Nucleus accumbens (tissue), 56 donors: ENCODE measurements around the gene FPGS.
"Not testable (repeated sequence)": the region's sequence is repeated elsewhere in the genome, so short reads cannot be mapped to it uniquely, and the experiment has no call there.

Experiments used
- DNase-seq, 56 donors: peaks; one replicate each; lab custom pipeline; 2025; lab: John Stamatoyannopoulos, UW

FPGS gene

DNA sequence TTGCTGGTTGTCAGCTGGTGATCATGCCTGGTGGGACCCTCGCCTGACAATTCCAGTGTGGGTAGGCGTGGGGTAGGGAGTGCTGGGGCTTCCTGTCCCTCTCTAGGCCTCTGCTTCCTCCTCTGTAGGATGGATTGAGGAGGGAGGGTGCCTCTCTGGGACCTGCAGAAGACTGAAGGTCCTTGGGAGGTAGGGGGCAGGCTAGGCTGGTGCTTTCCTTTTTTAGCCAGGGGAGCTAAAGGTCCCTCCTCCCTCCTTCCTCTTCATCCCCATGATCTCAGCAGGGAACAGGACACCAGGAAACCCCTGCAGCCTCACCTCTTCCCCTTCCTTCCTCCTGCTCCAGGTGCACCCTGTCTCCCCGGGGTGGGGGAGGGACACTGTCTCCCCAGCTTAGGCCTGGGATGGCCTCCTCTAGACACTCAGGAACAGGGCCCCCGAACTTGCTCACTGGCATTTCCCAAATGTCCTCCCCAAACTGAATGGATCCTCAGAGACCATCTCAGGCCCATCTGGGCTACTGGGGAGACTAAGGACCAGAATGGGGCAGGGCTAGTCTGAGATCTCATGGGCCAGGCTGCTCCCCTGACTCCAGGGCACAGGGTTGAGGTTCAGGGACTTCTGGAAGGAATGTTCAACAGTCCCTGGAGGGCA is 32.6 kb upstream of the FPGS start:
- no peak for DNase-seq

DNA sequence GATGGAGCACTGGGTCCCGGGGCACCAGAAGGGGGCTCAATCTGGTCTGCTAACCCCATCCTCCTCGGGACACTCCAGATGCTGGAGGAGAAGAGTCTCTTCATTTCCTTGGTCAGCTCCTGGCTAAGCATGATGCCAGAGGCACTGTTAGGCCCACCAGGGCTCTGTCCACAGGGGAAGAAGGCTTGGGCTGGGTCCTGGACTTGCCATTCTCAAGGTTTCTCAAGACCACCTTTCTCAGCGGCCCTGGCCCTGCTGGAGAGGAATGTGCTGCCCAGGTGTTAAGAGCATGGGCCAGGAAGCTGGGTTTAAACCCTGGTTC is 32.1 kb upstream of the FPGS start:
- DNase-seq, result no peak

DNA sequence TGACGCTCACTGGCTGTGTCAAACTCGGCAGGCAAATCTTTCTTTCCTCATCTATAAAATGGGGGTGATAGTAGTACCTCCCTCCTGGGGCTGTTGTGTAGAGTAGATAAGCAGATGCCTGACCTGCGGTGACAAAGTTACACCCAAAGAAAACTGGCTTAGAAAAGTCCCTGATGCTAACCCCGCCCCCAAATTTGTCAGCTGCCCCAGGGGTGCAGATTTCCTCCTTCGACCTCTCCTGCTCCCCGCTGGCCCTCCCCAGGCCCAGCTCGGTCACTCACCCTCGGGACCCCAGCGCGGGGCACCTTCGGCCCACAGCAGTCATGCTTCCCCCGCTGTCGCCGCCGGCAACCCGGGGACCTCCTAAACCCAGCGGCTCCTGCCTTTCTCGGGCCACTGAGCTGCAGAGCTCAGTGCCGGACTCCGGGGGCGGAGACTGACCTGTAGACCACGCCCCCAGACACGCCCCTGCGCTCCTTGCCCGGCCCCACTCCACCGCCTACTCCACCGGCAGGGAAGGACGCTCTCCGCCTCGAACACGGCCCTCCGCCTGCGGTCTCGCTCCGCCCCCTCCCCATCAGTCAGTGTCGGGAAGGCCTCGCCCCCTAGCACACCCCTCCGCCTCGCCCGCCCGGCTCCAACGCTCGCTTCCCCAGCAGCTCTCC is 31.6 kb upstream of the FPGS start:
- peak; percentile 41 to 96 (median 84) for DNase-seq

DNA sequence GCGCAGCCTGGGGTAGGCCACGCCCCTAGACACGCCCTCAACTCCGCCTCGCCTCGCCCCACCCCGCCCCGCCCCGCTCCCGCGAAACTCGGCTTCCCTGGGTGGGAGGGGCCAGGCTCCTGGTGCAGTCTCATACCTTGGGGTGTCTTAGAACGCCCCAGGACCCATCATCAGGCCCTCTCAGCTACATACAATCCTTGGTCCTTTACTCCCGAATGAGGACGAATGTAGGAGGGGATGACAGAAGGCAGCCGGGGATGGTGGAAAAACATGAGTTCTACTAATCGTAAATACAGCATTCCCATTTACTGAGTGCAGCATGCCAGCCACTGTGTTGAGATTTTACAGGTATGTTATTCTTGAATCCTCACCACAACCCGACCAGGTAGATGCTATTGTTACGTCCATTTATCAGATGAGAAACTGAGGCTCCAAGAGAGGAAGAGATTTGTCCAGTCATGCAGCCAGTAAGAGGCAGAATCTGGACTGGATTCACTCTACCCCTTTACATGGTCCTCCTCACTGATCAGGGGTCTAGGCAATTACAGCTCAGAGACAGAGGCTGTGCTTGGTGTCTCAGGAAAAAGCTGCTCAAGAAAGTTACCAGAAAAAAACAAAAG is 31.0 kb upstream of the FPGS start:
- no peak for DNase-seq

DNA sequence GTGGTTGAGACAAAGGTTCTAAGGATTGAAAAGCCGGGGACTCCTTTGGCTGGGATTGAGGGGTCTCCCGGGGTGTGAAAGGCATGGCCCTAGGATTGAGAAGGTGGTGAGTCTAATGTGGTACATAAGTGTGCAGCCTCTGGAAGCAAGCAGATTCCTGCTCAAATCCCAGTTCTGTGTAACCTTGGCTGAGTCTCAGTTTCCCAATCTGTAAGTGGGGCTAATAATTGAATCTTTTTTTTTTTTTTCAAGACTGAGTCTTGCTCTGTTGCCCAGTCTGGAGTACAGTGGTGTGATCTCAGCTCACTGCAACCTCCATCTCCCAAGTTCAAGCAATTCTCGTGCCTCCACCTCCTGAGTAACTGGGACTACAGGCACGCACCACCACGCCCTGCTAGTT is 30.1 kb upstream of the FPGS start:
- no peak for DNase-seq

DNA sequence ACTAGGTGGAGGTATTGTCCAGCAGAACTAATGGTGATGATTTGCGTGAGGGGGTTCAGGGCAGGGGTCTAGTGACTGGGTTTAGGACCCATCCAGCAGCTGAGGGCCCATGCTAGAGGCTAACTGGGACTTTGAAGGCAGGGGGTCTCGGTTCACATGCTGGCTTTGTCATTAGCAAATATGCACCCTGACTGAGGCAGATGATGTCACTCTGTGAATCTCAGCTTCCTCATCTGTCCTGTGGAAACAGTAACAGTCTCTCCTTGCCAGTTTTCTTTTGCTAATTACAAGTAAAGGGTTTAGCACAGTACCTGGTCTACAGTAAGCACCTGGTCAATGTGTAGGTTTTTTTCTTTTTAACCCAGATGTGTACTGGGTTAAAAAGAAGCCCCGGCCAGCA is 29.4 kb upstream of the FPGS start:
- no peak for DNase-seq

DNA sequence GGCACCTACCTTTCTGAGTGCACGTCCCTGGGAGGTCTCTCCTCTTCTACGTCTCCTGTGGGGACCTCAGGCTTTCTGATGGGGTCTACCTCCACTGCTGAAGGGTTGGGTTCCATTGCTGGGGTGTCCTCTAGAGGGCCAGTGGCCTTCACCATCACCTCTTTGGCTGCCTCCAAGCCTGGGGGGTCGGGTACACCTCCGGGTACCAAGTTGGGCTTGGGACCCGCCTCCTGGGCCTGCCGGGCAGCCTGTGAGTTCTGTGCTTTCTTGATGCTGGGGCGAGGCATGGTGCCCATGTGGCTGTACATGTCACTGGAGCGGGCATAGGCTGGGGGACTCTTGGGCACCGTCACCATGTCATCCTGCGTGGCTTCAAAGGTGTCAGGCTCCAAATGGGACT is 28.7 kb upstream of the FPGS start:
- no peak for DNase-seq

DNA sequence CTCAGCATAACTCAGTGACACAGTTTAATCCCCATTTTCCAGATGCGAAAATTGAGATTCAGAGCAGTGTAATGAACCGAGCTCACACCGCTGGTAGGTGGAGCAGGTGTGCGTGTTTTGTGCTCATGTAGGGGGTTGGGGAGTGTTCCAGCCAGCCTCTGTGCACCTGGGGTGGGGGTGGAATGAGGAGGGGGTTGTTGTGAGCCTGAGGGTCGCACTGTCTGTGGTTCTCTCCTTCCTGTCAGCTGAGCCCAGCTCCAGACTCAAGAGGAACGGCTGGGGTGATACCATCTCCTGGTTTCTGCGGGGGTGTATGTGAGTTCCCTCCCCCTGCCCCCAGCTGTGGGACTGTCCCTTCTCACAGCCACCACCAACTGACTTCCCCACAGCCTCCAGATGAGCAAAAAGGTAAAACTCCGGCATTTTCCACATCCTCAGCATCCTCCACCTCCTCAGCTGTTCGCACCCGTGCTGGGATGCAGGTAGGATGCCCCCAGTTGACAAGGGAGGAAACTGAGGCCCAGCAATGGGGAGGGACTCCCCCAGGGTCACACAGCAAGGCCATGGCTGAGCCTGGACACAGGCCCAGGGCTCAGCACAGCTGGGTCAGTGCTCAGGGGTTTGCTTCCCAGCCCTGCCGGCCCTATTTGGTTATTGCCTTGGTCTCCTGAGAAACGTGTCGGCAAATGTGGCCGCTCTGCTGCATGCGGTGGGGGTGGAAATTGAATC is 26.3 kb upstream of the FPGS start:
- DNase-seq, result peak in 6 of 56 donors; percentile 16 to 45 (median 24)

DNA sequence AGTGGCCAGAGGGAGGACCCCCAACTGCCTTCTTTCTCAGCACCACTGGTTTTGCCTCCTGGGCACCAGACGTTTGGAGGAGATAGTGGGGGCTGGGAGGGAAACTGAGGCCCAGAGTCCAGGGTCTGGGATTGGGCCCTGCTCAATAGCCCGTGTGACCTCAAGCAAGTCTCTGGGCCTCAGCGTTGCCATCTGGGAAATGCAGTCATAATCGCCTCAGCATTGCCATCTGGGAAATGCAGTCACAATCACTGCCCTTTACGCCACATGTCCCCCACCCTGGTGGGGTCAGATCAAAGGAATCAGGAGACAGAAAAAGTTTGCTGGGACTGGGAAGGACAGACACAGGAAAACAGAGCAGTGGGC is 25.8 kb upstream of the FPGS start:
- no peak for DNase-seq

DNA sequence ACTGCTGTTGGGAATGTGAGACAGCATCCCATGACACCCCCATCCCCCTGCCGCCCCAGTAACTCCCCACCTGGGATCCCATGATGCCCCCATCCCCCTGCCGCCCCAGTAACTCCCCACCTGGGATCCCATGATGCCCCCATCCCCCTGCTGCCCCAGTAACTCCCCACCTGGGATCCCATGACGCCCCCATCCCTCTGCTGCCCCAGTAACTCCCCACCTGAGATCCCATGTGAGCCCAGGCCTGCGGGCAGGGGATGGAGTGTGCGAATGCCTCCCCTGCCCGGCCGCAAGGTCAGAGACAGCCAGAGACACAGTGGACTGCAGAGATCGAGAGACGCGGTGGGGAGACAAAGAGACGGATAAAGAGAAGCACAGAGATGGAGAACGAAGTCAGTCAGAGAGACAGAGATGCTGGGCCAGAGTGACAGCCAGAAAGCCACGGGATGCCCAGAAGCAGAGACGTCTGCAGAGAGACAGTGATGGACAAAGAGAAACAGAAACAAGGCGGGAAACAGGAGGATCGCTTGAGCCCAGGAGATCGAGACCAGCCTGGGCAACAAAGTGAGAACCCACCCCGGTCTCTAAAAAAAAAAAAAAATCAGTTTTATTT is 25.2 kb upstream of the FPGS start:
- no peak for DNase-seq

DNA sequence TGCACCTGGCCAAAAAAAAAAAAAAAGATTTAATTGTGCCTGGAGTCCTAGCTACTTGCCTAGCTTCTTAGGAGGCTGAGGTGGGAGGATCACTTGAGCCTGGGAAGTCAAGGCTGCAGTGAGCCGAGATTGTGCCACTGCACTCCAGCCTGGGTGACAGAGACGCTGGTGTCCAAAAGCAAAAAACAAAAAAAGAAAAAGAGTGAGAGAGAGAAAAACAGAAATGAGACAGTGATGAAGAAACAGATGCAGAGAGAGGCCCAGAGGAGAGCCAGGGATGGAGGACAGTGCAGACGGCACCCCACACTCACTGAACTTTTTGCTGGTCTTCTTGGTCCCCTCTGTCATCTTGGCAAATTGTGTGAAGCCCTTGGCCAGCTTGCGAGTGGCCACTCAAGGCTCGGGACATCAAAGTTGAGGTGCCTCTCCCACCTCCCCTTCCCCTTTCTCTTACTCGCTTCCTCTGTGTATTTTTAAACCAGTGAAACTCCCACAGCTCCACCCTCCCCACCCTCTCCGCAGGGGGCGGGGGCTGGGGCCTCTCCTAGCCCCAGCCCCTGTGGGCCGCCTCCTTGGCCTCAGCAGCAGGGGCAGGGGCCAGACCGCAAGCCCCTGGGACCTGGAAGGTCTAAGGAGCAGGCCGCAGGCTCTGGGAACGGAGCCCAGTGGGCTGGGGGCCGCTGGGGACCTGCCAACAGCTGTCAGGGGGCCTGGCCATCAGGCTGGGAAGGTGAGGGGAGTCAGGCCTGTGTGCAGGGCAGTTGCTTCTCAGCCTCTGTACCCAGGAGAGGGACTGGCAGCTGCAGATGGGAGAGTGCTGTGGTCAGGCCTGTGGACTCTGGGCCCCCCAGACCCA is 24.2 kb upstream of the FPGS start, which contains the start of gene SH2D3C:
Gene SH2D3C, minus strand, starts transcription at position 387 of the 856 bp plus-strand sequence. Its CDS starts 39 bp downstream, at position 348.
- peak in 3 of 56 donors; percentile 22 to 30 (median 25) for DNase-seq

DNA sequence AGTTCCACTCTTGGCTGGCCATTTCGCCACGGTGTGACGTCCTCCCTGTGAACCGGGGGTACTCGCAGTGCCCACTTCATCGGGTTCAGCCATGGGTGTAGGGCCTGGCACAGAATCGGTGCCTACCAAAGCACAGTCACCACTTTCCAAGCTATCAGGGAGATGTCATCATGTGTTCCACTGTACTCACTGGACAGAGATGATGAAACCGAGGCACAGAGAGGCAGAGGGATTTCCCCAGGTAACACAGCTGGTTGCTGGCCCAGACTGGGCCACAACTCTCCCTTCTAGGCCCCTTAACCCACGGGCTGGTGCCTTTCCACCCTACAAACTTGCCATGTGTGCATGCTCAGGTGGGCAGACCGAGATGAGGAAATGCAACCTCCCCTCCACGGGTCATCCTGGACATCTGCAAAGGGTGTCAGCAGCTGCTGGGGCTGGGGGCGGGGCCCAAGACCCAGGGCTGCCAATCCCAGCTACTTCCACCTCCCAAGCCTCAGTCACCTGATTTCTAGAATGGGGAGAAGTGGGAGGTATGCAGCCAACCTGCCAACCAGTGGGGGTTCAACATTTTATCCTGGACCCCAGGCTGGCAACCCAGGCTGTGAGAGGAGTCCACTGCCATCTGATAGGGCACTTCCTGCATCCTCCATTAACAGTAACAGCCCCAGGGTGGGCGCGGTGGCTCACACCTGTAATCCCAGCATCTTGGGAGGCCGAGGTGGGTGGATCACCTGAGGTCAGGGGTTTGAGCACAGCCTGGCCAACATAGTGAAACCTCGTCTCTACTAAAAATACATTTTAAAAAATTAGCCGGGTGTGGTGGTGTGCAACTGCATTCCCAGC is 23.3 kb upstream of the FPGS start:
- DNase-seq, result peak in 1 of 56 donors; percentile 8

DNA sequence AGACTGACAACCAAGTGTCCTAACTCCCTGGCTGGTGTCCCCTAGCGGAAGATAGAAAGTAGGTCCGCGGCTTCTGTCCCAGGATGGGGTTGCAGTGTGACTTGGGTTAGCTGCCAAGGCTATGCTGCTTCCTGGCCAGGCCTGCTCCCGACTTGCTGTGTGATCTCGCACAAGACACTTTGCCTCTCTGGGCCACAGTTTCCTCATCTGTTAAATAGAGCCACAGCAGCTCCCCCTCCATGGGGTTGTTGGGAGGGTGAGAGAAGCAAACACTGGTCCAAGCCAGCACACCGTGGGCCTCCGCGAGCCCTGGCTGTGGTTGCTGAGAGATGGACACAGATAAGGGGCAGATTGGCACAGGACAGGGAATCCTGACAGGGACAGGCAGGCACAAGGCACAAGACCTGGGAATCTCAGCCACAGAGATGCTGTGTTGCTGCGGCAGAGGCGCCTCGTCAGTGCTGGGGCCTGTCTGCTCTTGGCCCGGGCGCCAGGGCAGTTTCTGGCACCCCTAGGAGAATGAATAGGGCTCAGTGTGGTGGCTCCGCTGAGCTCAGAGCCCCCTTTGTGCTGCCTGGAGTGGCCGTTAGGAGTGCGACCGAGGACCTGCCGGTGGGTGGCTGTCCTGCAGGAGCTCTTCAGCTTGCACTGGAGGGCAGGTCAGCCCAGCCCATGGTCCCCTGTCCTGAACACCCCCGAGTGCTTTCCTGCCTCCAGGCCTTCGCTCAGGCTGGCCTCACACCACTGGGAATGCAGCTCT is 22.4 kb upstream of the FPGS start:
- DNase-seq, result peak in 35 of 56 donors; percentile 7 to 71 (median 43)

DNA sequence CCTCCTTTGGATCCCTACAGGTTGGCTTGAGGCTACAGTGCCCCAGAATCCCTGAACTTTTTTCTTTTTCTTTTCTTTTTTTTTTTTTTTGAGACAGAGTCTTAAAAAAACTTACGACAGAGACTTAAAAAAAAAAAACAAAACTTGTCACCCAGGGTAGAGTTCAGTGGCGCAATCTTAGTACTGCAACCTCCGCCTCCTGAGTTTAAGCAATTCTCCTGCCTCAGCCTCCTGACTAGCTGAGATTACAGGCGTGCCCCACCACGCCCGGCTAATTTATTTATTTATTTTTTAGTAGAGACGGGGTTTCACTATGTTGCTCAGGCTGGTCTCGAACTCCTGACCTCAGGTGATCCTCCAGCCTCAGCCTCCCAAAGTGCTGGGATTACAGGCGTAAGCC is 21.8 kb upstream of the FPGS start:
- DNase-seq, result not testable (repeated sequence)

DNA sequence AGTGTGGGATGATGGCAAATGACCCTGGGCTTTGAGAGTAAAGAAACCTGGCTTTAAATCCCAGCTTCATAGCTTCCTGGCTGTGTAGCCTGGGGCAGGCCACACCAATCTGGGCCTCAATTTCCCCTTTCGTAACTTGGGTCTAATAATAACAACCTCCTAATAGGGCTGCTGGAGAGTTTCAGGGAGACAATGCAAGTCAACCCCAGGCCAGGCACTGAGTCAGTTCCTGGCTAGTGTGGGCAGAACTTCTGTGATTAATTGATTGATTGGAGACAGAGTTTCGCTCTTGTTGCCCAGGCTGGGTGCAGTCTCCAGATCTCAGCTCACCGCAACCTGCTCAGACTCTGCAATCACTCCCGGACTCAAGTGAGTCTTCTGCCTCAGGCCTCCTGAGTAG is 20.9 kb upstream of the FPGS start:
- DNase-seq, result no peak

DNA sequence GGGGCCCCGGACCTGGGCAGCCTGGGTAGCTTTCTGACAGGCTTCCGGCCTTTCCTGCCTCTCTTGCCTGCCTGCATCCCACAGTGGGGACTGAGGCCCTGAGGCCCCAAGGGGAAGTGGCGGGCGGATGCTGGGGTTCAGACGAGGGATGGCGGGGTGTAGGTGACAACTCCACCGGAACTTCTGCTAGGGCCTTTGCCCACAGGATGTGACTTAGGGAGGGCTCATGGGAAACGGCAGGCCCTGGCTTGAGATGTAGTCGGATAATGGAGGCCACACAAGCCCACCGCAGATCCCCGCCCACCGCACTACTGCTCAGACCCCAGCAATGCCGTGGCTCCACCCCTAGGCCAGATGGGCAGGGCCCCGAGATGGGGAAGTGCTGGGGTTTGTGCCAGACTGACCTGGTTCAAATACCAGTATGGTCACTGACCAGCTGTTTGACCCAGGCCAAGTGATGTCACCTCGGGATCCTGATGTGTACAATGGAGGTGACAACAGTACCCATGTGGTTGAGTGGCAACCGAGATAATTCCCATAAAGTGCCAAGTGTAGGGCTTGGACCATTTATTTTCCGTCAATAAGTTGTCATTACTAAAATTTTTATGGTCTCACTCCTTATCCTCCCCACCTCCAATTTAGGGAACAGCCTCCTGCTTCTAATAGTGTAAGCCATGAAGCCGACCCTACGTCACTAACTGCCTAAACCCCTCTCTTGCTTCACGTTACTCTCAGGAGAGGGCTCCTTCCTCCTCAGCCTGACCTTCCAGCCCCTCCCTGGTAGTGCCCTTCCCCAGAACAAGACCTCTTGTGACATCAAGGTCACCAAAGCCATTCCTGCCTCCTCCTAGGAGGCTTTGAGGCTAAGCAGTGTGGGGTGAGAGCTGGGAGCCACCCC is 19.3 kb upstream of the FPGS start:
- DNase-seq, result peak in 7 of 56 donors; percentile 19 to 64 (median 31)
